Heart right ventricle (tissue), 16 donors: Measurements from ENCODE around the gene AGAP1. TPM values are rescaled to one million over a fixed set of nuclear protein-coding genes. Genes with fewer than 3 reads are reported as not detected.

ENCODE experiments used
- ATAC-seq, 8 donors: fragments of 200-7000 bp; cut with Tn5 transposase; one replicate each; pipeline ENCODE4 v1.9.1; 2020; ENCODE audit warnings: mild to moderate bottlenecking in 8 of 8, moderate library complexity in 8 of 8, moderate number of reproducible peaks in 1 of 8
- DNase-seq, 2 donors: peaks; one replicate each; pipeline ENCODE4 v3.0.0-alpha.2; 2020
- H3K27ac ChIP-seq, 10 donors: fragments of 200-600 bp; sonication (generic) in 2 of 10; one replicate each; pipeline versions ENCODE4 v1.5.0 to v1.8.0; 2020 to 2022; ENCODE audit warnings: mild to moderate bottlenecking in 3 of 10
- H3K27me3 ChIP-seq, 7 donors: fragments of 200-600 bp; one replicate each; pipeline ENCODE4 v1.8.0; 2021 to 2022; ENCODE audit warnings: mild to moderate bottlenecking in 2 of 7
- H3K36me3 ChIP-seq, 9 donors: fragments of 200-600 bp; sonication (generic) in 1 of 9; one replicate each; pipeline versions ENCODE4 v1.5.0 to v1.8.0; 2020 to 2022; ENCODE audit warnings: mild to moderate bottlenecking in 2 of 9
- H3K4me1 ChIP-seq, 9 donors: fragments of 200-600 bp; sonication (generic) in 1 of 9; one replicate each; pipeline versions ENCODE4 v1.5.0 to v1.8.0; 2020 to 2022; ENCODE audit warnings: mild to moderate bottlenecking in 4 of 9
- H3K4me3 ChIP-seq, 10 donors: fragments of 200-600 bp; sonication (generic) in 2 of 10; one replicate each; pipeline versions ENCODE4 v1.5.0 to v1.8.0; 2020 to 2022; ENCODE audit warnings: mild to moderate bottlenecking in 7 of 10, moderate library complexity in 2 of 10
- H3K9me3 ChIP-seq, 11 donors: fragments of 200-600 bp in 10 of 11; sonication (generic) in 2 of 11; one replicate each; pipeline versions ENCODE4 v1.5.0 to v1.8.0; 2013 to 2022; ENCODE audit warnings: mild to moderate bottlenecking in 2 of 11, control low read depth in 1 of 11, moderate library complexity in 1 of 11
- WGBS, 2 donors: extraction: QIAGEN DNeasy Blood & Tissue Kit; methylation state at CpG; one replicate each; pipeline ENCODE4 v1.1.7; 2013; ENCODE audit warnings: inconsistent platforms in 1 of 2; 5-methylcytosine and 5-hydroxymethylcytosine counted together
- intact Hi-C, 10 donors: fragments of 100-400 bp; cut with DNase I; formaldehyde crosslinking; loops; one replicate each; pipeline versions ENCODE4 v1.11.1 to v1.14.2; 2022
- polyA plus RNA-seq, 2 donors: library from polyadenylated mRNA; stranded (reverse); fragments of 200-250 nt; gene quantifications; one replicate each; pipeline ENCODE4 v1.2.3, GENCODE V29; 2013
- total RNA-seq, 10 donors: library from RNA; stranded (reverse); fragmentation: NEBNext Ultra II Directional in 3 of 10; extraction: Animal tissue kit (Norgen Biotek cat#: 25700) in 3 of 10; gene quantifications; one replicate each; pipeline versions ENCODE4 v1.2.1 to v1.2.4, GENCODE V29; 2021 to 2023
- TF ChIP-seq, protein P1 (sequence below), 9 donors: fragments of 200-600 bp; sonication (generic) in 2 of 9; IDR thresholded peaks; one replicate each; pipeline versions ENCODE4 v1.5.0 to v1.8.0; 2021 to 2022; ENCODE audit warnings: antibody characterized with exemption in 9 of 9, mild to moderate bottlenecking in 5 of 9, moderate library complexity in 1 of 9
- donor health status: Arrhythmogenic right ventricular cardiomyopathy.
- donor health status: ischemic (EF 13 %, LVEDD 7.1; RV severe dilation, severe dysfunction).
- donor health status: healthy with polysubstance abuse.
- donor health status: DM: no; HTN: yes; CAD: no.
- donor health status: DM: no; HTN: no; CAD: no.
- donor health status: ischemic (EF 25% LVEDD 6.9; RV normal size, moderate dysfunction).
- donor health status: ischemic (EF 25% LVEDD 5.7; RV mildly dilated, moderate dysfunction).
- donor health status: healthy.
- donor health status: DM: yes; HTN: yes; CAD: no.
- donor health status: Ischemic cardiomyopathy.
- donor health status: ischemic (EF 35%, LVEDD 5.7; RV mildly dilated, moderate dysfunction).
- donor health status: nonischemic (EF 11% LVEDD 7.7; RV severe dilation, severe dysfunction).
- donor health status: DM: yes; HTN: yes; CAD: no.
- donor health status: PGD.
- donor health status: ischemic (EF 29% LVEDD 5.4; RV normal size, mild dysfunction).
- donor health status: nonischemic (EF 23%, LVEDD 6.1; RV moderate dilation, normal function).

The AGAP1 gene
- total and polyA plus RNA-seq, 12 donors: 3.5 to 29.2 (median 19.4) TPM

DNA sequence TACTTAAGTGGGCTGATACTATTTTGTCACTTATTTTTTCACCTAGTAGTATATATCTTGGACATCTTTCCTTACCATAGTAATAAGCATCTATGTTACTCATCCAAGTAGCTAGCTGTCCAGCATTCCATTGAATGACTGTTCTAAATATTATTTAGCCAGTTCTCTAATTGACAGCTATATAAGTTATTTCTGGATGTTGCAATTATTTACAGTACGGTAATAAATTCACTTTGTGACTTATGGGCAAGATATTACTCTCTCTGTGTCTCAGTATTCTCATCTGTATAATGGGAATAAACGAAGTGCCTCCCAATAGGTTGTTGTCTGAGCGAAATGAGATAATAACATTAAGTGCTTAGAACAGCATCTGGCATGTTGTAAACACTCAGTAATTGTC, 46.6 kb upstream of the AGAP1 start:
- 93 to 94% methylated on average over 3 of the region's 3 CpGs for WGBS, 2 donors
- TF ChIP-seq, protein P1, sequence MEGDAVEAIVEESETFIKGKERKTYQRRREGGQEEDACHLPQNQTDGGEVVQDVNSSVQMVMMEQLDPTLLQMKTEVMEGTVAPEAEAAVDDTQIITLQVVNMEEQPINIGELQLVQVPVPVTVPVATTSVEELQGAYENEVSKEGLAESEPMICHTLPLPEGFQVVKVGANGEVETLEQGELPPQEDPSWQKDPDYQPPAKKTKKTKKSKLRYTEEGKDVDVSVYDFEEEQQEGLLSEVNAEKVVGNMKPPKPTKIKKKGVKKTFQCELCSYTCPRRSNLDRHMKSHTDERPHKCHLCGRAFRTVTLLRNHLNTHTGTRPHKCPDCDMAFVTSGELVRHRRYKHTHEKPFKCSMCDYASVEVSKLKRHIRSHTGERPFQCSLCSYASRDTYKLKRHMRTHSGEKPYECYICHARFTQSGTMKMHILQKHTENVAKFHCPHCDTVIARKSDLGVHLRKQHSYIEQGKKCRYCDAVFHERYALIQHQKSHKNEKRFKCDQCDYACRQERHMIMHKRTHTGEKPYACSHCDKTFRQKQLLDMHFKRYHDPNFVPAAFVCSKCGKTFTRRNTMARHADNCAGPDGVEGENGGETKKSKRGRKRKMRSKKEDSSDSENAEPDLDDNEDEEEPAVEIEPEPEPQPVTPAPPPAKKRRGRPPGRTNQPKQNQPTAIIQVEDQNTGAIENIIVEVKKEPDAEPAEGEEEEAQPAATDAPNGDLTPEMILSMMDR (IDR thresholded peaks at IDR 0.05): no peak
- Histone ChIP-seq H3K27ac (no peak overlapping the region), H3K4me1 (no peaks in the 10 kb centered on the region), H3K4me3 (no peak overlapping the region), H3K27me3 (no peaks in the 10 kb centered on the region), H3K9me3 (peaks cover 0 to 8% (median 0%) of the 10 kb centered on the region in 11 donors), H3K36me3 (no peaks in the 10 kb centered on the region)
- DNase-seq (no peak), ATAC-seq (no peak)
- intact Hi-C loops: loop anchor here in 1 of 10 donors (10.0 kb wide), 1 partner anchor 128 kb away; no protein-coding TSS in a partner anchor

DNA sequence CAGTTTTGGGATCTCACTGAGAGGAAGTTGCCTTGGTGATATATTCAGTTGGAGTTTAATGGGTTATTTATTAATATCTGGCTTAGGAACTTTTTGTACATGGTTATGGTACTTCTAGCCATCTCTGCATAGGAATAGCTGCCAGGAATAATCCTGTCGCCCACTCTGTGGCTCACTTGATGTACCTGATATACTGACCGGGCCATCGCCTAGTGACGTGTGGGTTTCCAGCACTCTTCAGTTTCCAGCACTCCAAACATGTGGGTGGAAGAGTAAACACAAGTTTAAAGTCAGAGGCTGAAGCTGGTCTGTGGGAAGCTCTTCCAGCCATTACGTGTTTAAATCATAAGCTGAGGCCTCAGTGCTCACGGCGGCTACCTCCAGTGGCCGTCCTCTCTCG, 44.3 kb upstream of the AGAP1 start:
- H3K27me3 ChIP-seq: peaks cover 0 to 3% (median 0%) of the 10 kb centered on the region in 7 donors
- H3K4me1 ChIP-seq: no peaks in the 10 kb centered on the region
- no peak overlapping the region for H3K4me3 ChIP-seq
- H3K36me3 ChIP-seq: no peaks in the 10 kb centered on the region
- DNase-seq: no peak
- no peak for ATAC-seq
- intact Hi-C loops: loop anchor here in 1 of 10 donors (10.0 kb wide), 1 partner anchor 125 kb away; no protein-coding TSS in a partner anchor
- TF ChIP-seq, protein P1 (IDR thresholded peaks at IDR 0.05): no peak
- no peaks in the 10 kb centered on the region for H3K9me3 ChIP-seq
- WGBS, 2 donors: 84 to 89% methylated on average over 9 of the region's 9 CpGs
- no peak overlapping the region for H3K27ac ChIP-seq

DNA sequence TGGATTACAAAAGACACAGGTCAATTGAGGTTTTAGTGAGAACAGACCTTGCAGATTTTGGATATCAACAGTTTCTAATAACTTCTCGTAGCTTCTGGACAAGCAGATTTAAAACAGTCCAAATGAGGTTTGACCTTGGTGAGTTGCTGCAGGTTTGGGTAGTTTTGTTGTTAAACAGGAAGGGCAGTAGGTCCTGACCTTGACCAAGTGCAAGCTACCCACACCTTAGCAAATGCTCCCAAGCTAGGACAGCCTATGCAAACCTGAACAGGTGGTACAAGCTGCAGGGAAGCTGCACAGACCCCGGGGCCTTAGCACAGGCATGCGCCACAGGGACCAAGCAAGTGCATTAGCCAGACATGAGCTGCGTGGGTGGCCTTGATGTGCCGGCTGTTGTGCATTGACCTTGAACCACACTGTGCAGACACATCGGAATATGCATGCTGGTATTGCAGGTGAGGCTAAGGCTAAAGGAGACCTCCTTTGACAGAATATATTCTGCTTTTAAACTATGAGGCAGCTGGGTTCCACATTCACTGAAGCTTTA, 40.2 kb upstream of the AGAP1 start:
- DNase-seq (no peak), ATAC-seq (no peak)
- Histone ChIP-seq H3K27me3 (peaks cover 0 to 3% (median 0%) of the 10 kb centered on the region in 7 donors), H3K36me3 (no peaks in the 10 kb centered on the region), H3K4me1 (no peaks in the 10 kb centered on the region), H3K27ac (no peak overlapping the region), H3K4me3 (no peak overlapping the region), H3K9me3 (no peaks in the 10 kb centered on the region)
- 93 to 97% methylated on average over 6 of the region's 6 CpGs for WGBS, 2 donors
- intact Hi-C loops: no loop called here
- TF ChIP-seq, protein P1 (IDR thresholded peaks at IDR 0.05): no peak

DNA sequence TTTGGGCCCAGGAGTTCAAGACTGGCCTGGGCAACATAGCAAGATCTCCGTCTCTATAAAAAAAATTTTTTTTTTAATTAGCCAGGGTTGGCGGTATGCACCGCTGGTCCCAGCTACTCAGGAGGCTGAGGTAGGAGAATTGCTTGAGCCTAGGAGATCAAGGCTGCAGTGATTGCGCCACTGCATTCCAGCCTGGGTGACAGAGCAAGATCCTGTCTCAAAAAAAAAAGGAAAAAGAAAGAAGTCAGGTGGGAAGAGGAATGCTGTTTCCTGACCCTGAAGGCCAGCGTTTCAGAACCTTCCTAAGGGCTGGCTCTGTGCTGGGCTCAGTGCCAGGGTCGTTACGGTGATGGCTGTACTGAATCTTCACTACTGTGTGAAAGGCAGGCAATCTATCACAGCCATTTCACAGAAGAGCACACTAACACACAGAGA, 35.0 kb upstream of the AGAP1 start:
- peak in 1 of 2 donors; percentile 33 for DNase-seq
- no peak overlapping the region for H3K4me3 ChIP-seq
- peaks cover 0 to 16% (median 0%) of the 10 kb centered on the region in 7 donors for H3K27me3 ChIP-seq
- intact Hi-C loops: no loop called here
- no peak overlapping the region for H3K27ac ChIP-seq
- H3K4me1 ChIP-seq: peaks cover 0 to 5% (median 0%) of the 10 kb centered on the region in 9 donors
- ATAC-seq: peak in 1 of 8 donors; percentile 40
- H3K9me3 ChIP-seq: no peaks in the 10 kb centered on the region
- TF ChIP-seq, protein P1 (IDR thresholded peaks at IDR 0.05): no peak
- H3K36me3 ChIP-seq: no peaks in the 10 kb centered on the region
- WGBS, 2 donors: 52 to 57% methylated on average over 7 of the region's 7 CpGs
